ENCODE measurements around the gene MCF2L2. TPM values are rescaled to one million over a fixed set of nuclear protein-coding genes. Genes with fewer than 3 reads are reported as not detected.

MCF2L2 gene
- total and polyA plus RNA-seq, 2 of the 13 experiments (the other 11 are each of a cell fraction or from before 2014, with no cell fraction given), result not detected

DNA sequence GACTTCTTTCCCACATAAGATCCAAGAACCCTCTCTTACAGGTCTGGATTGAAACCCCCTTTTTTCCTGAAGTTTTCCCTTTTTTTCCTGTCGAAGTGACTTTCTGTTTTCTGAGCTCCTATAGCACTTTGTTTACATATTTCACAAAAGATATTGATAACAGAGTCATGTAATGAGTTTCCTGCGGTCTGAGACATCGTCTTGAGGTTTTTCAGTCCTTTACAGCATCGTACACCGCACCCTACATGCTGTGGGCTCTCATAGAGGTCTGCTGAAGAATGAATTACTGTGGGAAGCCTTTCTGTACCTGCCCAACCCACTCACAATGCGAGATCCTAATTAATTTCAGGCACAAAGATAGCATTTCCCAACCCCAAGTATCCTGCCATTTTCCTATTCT, 53.1 kb downstream of the MCF2L2 start (continued):
- TF ChIP-seq, protein P1, sequence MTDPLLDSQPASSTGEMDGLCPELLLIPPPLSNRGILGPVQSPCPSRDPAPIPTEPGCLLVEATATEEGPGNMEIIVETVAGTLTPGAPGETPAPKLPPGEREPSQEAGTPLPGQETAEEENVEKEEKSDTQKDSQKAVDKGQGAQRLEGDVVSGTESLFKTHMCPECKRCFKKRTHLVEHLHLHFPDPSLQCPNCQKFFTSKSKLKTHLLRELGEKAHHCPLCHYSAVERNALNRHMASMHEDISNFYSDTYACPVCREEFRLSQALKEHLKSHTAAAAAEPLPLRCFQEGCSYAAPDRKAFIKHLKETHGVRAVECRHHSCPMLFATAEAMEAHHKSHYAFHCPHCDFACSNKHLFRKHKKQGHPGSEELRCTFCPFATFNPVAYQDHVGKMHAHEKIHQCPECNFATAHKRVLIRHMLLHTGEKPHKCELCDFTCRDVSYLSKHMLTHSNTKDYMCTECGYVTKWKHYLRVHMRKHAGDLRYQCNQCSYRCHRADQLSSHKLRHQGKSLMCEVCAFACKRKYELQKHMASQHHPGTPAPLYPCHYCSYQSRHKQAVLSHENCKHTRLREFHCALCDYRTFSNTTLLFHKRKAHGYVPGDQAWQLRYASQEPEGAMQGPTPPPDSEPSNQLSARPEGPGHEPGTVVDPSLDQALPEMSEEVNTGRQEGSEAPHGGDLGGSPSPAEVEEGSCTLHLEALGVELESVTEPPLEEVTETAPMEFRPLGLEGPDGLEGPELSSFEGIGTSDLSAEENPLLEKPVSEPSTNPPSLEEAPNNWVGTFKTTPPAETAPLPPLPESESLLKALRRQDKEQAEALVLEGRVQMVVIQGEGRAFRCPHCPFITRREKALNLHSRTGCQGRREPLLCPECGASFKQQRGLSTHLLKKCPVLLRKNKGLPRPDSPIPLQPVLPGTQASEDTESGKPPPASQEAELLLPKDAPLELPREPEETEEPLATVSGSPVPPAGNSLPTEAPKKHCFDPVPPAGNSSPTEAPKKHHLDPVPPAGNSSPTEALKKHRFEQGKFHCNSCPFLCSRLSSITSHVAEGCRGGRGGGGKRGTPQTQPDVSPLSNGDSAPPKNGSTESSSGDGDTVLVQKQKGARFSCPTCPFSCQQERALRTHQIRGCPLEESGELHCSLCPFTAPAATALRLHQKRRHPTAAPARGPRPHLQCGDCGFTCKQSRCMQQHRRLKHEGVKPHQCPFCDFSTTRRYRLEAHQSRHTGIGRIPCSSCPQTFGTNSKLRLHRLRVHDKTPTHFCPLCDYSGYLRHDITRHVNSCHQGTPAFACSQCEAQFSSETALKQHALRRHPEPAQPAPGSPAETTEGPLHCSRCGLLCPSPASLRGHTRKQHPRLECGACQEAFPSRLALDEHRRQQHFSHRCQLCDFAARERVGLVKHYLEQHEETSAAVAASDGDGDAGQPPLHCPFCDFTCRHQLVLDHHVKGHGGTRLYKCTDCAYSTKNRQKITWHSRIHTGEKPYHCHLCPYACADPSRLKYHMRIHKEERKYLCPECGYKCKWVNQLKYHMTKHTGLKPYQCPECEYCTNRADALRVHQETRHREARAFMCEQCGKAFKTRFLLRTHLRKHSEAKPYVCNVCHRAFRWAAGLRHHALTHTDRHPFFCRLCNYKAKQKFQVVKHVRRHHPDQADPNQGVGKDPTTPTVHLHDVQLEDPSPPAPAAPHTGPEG (CRISPR knock-in tag; IDR thresholded peaks at IDR 0.05), result no peak
- no peak for TF ChIP-seq ARID2 (CRISPR knock-in tag; IDR thresholded peaks at IDR 0.05; ENCODE audit: borderline replicate concordance)

DNA sequence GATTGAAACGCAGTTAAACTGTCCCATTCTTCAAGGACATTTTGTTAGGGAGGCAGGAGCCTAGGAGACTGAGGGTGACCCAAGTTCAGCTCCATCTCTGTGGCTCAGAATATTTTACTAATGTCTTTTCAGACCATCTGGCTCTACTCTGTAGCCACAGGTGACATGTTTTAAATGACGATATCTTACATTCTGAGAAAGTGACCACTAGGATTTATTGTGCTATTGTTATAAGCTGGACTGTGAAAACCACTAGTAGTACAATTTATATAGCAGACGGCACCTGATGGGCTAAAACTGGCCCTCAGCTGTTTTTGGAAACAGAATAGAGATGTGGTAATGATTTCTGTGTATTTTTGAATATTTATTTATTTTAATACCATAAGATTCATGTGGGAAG, 55.5 kb downstream of the MCF2L2 start:
- TF ChIP-seq ZFP1 (CRISPR knock-in tag; IDR thresholded peaks at IDR 0.05) (no peak), ZNF577 (CRISPR knock-in tag; IDR thresholded peaks at IDR 0.05; ENCODE audit: borderline replicate concordance, low read depth) (no peak), RFXAP (CRISPR knock-in tag; IDR thresholded peaks at IDR 0.05; ENCODE audit: borderline replicate concordance) (no peak), ZNF382 (CRISPR knock-in tag; IDR thresholded peaks at IDR 0.05; ENCODE audit: borderline replicate concordance) (no peak), ARID2 (CRISPR knock-in tag; IDR thresholded peaks at IDR 0.05; ENCODE audit: borderline replicate concordance) (no peak), ZSCAN30 (CRISPR knock-in tag; IDR thresholded peaks at IDR 0.05) (no peak), ZKSCAN8 (CRISPR knock-in tag; IDR thresholded peaks at IDR 0.05; ENCODE audit: borderline replicate concordance) (no peak), GPN1 (CRISPR knock-in tag; IDR thresholded peaks at IDR 0.05; ENCODE audit: borderline replicate concordance) (no peak), DR1 (CRISPR knock-in tag; IDR thresholded peaks at IDR 0.05) (no peak), ZNF484 (CRISPR knock-in tag; IDR thresholded peaks at IDR 0.05; ENCODE audit: borderline replicate concordance, low read depth) (no peak)
- TF ChIP-seq, protein P2, sequence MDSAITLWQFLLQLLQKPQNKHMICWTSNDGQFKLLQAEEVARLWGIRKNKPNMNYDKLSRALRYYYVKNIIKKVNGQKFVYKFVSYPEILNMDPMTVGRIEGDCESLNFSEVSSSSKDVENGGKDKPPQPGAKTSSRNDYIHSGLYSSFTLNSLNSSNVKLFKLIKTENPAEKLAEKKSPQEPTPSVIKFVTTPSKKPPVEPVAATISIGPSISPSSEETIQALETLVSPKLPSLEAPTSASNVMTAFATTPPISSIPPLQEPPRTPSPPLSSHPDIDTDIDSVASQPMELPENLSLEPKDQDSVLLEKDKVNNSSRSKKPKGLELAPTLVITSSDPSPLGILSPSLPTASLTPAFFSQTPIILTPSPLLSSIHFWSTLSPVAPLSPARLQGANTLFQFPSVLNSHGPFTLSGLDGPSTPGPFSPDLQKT (CRISPR knock-in tag; IDR thresholded peaks at IDR 0.05; ENCODE audit: borderline replicate concordance), result no peak
- TF ChIP-seq, protein P3, sequence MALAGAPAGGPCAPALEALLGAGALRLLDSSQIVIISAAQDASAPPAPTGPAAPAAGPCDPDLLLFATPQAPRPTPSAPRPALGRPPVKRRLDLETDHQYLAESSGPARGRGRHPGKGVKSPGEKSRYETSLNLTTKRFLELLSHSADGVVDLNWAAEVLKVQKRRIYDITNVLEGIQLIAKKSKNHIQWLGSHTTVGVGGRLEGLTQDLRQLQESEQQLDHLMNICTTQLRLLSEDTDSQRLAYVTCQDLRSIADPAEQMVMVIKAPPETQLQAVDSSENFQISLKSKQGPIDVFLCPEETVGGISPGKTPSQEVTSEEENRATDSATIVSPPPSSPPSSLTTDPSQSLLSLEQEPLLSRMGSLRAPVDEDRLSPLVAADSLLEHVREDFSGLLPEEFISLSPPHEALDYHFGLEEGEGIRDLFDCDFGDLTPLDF (CRISPR knock-in tag; IDR thresholded peaks at IDR 0.05), result no peak
- TF ChIP-seq, protein P4, sequence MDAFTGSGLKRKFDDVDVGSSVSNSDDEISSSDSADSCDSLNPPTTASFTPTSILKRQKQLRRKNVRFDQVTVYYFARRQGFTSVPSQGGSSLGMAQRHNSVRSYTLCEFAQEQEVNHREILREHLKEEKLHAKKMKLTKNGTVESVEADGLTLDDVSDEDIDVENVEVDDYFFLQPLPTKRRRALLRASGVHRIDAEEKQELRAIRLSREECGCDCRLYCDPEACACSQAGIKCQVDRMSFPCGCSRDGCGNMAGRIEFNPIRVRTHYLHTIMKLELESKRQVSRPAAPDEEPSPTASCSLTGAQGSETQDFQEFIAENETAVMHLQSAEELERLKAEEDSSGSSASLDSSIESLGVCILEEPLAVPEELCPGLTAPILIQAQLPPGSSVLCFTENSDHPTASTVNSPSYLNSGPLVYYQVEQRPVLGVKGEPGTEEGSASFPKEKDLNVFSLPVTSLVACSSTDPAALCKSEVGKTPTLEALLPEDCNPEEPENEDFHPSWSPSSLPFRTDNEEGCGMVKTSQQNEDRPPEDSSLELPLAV (CRISPR knock-in tag; conservative IDR thresholded peaks at IDR 0.05; ENCODE audit: low read depth), result no peak
- H2AFZ ChIP-seq (ENCODE audit: low read length), result no peak overlapping the region
- no peaks in the 10 kb centered on the region for H3K79me2 ChIP-seq (ENCODE audit: insufficient read depth, low read length)
- no peak for DNase-seq (ENCODE audit: low spot score)
- no peaks in the 10 kb centered on the region for H3K36me3 ChIP-seq (replicated peaks in 1 of 2; ENCODE audit: control insufficient read depth in 1 of 2, insufficient read depth in 2 of 2, low read length in 2 of 2)
- in situ Hi-C loops (cut with HindIII; ENCODE audit: extremely low pct_ligation_motif_present, low pct_unique_long_range_greater_than_20kb) (no loop called here), intact Hi-C loops (cut with micrococcal nuclease; ENCODE audit: unreplicated experiment) (no loop called here)
- H3K4me1 ChIP-seq (ENCODE audit: insufficient read depth, low read length), result no peaks in the 10 kb centered on the region
- H4K20me1 ChIP-seq (ENCODE audit: insufficient read depth, low read length), result no peaks in the 10 kb centered on the region
- H3K9ac ChIP-seq (ENCODE audit: insufficient read depth, low read depth, low read length), result no peak overlapping the region
- BruUV-seq (replicated peaks), result no TSS peak
- H3K27ac ChIP-seq (ENCODE audit: extremely low read length, insufficient read depth, low read length), result no peak overlapping the region
- peaks cover 0 to 38% of the 10 kb centered on the region in 2 experiments; a peak in 4 of 5 replicates for H3K27me3 ChIP-seq (ENCODE audit: control insufficient read depth in 1 of 2, insufficient read depth in 2 of 2, low read length in 2 of 2)
- 0% methylated on average over 3 of the region's 3 CpGs for WGBS (ENCODE audit: low lambda C conversion rate)
- POLR2A ChIA-PET, result no interaction called here
- H3K4me3 ChIP-seq (replicated peaks in 1 of 3; ENCODE audit: insufficient read depth in 1 of 3, low read depth in 2 of 3, low read length in 3 of 3), result no peak overlapping the region
- CTCF ChIA-PET (ENCODE audit: low intra/inter-chr PET ratio, low total read pairs), result no interaction called here
- FAIRE-seq, result no peak
- no peak for ATAC-seq
- no peak overlapping the region for H3K4me2 ChIP-seq (ENCODE audit: low read depth, low read length)
- H3K9me3 ChIP-seq (ENCODE audit: low read length), result no peaks in the 10 kb centered on the region

Measured in HepG2 (cell line).